ENCODE measurements around the gene NACC1.

The NACC1 gene

DNA sequence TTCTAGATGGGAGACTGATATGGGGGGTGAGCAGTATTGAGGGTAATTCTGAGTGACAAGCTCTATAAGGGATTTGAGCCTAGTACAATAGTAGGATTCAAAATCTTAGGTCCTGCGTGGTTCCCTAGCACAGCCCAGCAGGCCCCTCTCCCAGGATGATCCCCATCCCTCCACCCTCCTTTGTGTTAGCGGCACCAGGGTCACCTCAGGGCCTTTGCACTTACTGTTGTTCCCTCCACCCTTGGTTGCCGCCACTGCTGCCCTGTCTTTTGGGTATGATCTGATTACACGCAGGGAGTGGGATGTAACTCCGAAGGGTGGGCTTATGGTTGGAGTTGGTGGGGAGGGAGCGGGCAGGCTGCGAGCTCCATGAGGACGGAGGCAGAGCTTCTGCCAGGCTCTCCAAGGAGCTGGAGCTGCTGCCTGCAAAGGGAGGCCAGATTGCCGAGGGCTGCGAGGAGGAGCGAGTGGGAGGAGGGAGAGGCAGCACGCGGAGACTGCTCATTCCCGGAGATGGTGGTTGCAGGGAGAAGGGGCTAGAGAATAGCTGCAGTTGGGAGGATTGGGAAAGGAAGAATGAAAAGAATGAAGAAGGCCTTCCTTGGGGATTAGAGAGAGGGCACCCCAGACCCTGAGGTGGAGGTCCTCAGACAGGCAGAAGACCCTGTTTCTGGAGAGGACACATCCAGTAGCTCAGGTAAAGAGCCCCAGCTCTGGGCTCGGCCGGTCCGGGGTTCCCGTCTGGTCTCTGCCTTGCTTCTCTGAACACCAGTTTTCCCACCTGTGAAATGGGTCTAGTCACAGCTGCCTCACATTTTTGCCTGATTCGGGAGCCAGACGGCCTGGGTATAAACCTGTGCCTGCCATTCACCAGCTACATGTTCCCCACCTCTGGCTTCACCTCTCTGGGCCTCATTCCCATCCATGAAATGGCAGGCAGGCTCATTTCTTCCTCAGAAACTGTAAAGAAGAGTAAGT is 5.2 kb downstream of the NACC1 start:
- no peak for TF ChIP-seq CTCF (IDR thresholded peaks at IDR 0.05; ENCODE audit: extremely low read depth, missing control alignments)
- DNase-seq (ENCODE audit: low spot score) = no peak

DNA sequence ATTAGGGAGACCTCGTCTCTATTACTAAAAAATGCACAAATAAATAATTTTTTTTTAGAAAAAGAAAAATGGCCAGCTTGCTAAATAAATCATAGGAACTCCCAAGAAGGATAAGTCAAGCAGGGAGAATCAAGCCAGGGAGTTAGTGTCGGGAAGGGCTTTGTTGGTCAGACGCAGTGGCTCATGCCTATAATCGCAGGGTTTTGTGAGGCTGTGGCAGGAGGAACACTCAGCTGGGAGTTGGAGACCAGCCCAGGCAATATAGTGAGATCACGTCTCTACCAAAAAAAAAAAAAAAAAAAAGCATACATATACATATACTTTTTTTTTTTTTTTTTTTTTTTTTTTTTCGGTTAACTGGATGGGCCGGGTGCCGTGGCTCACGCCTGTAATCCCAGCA is 9.0 kb downstream of the NACC1 start:
- no peak for TF ChIP-seq CTCF (IDR thresholded peaks at IDR 0.05; ENCODE audit: extremely low read depth, missing control alignments)
- no peak for DNase-seq (ENCODE audit: low spot score)

- no peak for DNase-seq (ENCODE audit: low spot score)
- no peak for TF ChIP-seq CTCF (IDR thresholded peaks at IDR 0.05; ENCODE audit: extremely low read depth, missing control alignments)
These were observed 9.9 kb downstream of the NACC1 start for GRCh38 chr19:13127811-13128575.

DNA sequence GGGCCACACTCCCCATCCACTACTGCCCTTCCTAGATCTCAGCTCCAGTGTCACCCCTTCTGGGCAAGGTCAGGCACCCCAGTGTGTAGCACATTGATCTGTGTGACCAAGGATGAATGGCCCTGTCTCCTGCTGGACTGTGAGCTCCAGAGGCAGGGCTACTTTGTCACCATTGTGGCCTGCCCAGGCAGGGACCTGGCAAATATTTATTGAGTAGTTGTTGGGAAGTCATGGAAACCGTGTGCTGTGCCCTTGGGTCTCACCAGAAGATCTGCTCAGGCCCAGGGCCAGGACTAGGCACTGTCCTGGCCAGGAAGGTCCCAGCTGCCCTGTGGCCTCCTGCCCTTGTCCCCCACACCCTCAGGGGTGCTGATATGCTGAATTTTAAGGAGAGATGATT is 10.5 kb downstream of the NACC1 start:
- no peak for DNase-seq (ENCODE audit: low spot score)
- TF ChIP-seq CTCF (IDR thresholded peaks at IDR 0.05; ENCODE audit: extremely low read depth, missing control alignments) = no peak

DNA sequence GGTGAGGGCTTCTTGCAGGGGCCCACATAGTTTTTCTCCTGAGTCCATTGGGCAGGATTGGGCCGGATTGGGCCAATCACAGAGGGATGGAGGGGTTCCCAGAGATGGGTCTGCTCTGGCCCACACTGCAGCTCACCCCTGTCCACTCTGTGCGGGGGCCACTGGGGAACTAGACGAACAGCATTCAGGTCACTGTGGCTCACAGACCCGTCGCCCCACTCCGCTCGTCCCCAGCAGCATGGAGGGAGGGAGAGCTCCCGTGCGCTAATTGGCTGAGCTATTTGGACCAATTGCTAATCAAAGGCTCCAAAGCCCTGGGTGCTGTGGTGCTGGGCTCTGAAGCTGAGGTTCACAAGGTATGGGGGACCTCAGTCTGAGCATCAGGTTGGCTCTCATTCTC is 11.3 kb downstream of the NACC1 start:
- no peak for TF ChIP-seq CTCF (IDR thresholded peaks at IDR 0.05; ENCODE audit: extremely low read depth, missing control alignments)

DNA sequence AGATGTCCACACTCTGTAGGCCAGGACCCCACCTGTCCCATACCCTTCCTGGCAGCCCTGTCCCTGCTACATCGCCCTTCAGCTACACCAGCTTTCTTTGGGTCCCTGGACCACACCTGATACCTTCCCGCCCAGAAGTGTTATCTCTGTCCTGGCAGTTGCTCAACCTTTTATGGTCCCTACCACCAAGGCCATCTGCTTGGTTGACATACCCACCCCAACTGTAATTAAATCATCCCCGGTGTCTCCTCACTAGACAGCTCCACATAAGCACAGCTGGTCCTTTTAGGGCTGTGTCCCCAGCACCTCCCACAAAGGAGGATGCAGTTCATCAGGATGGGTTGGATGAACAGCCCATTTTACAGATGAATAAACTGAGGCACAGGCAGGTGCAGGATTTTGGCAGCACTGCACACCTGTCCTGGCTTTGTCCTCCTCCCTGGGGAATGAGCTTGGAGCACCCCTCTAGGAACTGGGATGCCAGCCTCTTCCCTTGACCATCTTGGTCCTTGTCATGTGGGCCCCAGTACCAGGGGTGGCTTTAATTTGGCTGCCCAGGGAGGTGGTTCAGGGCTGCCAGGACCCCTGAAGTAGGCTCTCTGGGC is 12.9 kb downstream of the NACC1 start:
- DNase-seq (ENCODE audit: low spot score) = no peak
- no peak for TF ChIP-seq CTCF (IDR thresholded peaks at IDR 0.05; ENCODE audit: extremely low read depth, missing control alignments)

More for the DNA sequence above, 11.3 kb downstream of the NACC1 start:
- DNase-seq (ENCODE audit: low spot score) = no peak
